CD4-positive, alpha-beta T cell treated with Interferon gamma for 1 hour (primary cell): Measurements from ENCODE around the gene WNT5B.
"Not testable (repeated sequence)": the region's sequence is repeated elsewhere in the genome, so short reads cannot be mapped to it uniquely, and the experiment has no call there.

ENCODE experiments used
- DNase-seq: peaks from one replicate; pipeline ENCODE4 v3.0.0-alpha.2; 2020

The WNT5B gene

DNA sequence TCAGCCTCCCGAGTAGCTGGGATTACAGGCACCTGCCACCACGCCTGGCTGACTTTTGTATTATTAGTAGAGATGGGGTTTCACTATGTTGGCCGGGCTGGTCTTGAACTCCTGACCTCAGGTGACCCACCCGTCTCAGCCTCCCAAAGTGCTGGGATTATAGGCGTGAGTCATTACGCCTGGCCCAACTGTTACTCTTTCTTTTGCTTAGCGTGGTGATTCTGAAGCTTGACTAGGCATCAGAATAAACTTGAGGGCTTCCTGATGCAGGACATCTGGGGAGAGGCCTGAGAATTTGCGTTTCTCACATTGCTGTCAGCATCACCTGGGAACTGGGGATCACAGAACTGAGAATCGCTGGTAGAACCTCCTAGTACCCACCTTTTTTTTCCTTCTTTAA lies 26.3 kb upstream of the WNT5B start:
- not testable (repeated sequence) for DNase-seq

DNA sequence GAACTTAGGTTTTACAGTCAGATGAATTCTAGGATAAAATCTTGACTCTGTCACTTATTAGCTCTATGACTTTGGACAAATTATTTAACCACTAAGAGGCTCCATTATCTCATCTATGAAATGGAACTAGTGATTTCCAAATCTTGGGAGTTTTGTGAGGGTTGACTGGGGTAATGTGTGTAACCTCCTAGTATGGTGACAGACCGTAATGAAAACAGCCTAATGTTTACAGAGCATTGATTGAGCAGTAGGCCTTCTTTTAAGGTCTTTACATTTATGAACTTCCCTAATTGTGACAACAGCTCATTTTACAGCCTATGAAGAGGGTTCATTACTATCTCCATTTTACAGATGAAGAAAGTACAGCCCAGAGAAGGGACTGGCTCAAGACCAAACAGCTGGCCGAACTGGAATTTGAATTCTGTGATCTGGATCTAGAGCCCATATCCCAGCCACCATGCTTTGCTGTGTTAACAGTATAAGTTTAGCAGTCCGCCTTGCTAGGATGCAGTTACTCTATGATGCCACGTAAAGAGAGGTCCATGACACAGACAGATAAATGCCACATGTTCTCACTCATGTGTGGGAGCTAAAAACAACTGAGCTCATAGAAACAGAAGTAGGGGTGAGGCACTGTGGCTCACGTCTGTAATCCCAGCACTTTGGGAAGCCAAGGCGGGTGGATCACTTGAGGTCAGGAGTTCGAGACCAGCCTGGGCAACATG lies 25.6 kb upstream of the WNT5B start:
- no peak for DNase-seq

DNA sequence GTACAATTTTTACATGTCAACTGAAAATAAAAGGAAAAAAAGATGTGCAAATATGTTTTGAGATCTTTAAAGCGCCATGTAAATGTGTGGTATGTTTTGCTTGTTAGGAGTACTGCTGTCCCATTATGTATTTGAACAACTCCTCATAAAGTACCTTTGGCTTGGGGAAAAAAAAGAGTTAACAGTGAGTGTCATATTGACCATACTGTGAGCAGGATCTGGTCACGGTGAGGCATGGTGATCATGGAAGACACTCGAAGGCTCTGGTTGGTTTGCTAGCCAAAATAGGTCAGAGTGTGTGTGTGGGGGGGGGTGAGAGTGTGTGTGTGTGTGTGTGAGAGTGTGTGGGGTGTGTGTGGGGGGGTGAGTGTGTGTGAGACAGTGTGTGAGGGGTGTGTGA lies 24.6 kb upstream of the WNT5B start:
- DNase-seq = no peak

DNA sequence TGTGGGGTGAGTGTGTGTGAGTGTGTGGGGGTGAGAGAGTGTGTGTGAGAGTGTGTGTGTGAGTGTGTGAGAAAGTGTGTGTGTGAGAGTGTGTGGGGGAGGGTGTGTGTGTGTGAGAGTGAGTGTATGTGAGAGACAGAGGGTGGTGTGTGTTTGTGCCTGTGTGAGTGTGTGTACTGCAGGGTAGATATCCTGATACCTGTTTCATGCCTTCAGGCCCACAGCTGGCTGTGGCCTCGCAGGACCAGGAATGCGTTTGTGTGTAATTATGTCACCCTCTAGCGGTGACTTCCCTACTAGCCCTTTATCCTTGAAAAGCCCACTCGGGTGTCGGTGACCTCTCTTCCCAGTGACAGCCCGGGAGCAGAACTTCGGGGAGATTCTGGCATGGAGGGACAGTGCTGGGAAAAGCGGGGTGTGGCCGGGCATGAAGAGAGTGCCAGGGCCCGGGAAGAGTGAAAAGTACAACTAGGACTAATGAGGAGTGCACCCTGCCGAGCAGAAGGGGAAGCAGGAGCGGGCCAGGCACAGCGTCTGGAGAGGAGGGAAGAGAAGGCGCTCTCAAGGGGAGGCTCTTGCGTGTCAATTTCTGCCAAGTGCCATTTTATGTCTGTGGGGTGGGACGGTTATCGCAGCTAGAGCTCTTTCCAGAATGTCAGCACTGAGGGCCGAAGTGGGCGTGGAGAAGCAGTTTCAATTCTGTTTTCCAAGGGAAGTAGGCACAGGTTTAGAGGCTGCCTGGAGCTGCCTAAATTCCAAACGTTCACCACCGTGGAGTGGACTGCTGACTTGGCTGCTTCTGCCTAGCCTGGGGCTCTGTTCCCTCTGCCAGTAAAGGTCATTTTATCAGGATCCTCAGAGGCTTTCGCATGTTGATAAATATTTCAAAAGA lies 23.7 kb upstream of the WNT5B start:
- DNase-seq = peak; percentile 62

DNA sequence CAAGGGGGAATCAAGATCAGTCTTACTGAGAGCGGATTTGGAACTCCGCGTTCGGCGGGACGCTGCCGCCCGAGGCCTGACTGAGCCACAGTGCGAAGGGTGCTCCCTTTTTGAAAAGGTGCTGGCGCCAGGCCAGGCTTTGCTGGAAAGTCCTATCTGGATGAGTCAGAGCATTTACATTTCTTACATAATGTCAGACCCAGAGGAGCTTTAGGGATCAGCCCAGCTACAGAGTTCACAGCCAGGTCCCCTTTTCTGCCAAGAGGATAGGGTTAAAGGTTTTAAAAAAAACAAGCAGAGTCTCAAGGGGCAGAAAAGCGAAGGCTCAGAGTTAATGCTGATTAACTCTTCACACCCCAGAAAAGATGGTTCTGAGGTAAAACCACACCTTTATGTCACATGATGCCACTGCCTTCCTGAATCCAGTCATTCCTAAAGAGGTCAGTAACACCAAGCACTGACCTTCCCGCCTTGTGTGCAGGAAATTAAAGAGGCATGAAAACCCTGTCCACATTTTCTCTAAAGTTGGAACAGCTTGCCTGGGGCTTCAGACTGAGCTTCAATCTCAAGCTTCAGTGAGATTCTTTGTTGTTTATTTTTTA lies 22.9 kb upstream of the WNT5B start:
- peak; percentile 68 for DNase-seq

DNA sequence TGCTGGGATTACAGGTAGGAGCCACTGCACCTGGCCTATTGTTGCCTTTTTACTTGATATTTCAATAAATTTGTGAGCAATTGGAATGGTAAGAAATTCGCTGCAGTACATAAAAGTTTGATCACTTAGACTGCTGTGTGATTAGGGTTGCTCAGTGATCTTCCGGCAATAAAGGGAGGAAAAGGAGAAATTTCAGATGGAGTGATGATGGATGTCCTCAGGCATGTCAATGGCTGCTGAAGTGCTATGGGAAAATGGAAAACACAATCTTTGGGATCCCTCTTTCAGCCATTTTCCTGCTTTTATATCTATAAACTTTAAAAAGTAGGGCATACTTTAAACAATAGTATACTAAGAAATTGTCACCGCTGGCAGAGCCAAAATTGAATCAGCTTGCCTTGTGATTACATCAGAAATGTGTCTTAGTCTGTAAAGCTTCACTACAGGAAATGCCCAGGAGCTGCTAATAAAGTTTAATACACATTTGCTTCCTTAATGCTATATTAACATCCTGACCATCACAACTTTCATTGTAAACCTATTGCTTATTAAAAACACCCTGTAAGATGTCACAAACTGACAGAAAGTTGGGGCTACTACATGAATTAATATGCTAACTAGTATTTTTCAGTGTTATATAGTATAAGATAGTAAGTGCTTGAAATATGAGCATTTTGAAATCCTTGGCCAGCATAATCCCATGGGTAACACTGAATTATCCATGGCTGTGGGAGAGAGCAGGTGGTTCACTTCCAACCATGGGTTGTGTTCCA lies 20.9 kb upstream of the WNT5B start:
- no peak for DNase-seq

DNA sequence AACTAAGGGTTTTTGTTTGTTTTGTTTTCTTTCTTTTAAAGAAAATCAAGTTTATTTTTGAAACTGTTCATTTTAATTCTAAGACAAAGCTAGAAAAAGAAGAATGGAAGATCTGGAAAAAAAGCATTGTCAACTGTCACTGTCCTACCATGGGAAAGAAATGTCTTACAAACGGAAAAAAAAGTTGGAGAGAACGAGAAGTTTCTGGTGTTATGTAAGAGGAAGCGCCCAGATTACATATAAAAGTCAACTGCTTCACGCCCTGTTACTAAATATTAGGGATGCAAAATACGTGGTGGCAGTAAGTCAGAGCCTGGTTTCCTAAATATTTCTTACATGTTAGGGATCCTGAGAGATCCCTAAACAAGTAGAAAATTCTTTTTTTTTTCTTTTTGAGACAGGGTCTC lies 20.3 kb upstream of the WNT5B start:
- no peak for DNase-seq

DNA sequence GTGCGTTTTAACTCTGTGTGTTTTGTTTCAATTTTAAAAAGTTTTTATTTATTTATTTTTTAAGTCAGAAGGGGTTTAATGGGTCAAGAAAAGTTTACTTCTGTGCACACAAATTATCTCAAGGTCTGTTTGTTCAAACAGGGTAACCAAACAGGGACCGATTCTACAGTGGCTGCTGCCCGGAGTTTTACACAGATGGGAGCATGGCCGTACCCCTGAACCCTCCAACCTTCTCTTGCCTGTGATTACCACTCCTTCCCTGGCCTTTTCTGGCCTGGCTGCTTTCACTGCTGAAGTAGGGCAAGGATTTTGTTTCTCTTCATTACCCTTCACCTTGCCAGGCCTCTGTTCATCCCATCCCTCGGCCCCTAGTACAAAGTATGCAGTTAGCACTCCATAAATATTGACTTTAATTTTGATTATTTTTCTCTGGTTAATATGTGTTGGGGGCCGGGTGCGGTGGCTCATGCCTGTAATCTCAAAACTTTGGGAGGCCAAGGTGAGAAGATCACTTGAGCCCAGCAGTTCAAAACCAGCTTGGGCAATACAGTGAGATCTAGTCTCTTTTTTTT lies 18.9 kb upstream of the WNT5B start:
- no peak for DNase-seq

DNA sequence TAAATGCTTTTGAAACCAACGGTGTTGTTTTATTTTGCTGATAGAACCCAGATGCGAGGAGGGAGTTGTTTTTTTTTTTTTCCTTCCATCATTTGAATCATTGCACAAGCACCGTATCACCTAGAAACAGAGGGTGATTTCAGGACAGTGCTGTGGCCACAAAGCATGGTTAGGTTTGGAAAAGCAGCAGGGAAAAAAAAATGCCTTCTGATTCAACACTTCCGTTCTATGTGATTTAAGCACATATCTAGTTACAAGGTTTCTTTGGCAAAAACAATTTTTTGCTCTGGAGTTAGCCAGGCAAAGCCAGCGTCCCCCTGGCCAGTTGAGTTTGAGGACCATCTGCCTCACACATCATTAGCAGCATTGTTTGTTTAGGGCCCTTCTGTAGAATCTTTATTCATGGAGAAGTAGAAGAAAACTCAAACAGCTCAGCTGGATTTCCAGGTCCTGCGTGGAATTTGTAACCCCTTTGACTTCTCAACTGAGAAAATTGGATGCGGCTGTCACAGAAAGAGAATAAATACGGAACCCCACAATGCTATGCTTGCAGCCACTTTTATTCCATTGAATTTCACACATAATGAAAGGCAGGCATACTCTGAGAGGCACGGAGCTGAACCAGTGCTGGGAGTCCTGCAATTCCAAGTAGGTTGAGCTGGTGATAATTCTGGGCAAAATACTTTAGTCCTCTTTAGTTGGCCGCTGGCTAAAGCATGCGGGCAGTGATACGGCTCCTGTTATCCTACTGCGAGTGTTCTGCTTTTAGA lies 17.0 kb upstream of the WNT5B start:
- no peak for DNase-seq

DNA sequence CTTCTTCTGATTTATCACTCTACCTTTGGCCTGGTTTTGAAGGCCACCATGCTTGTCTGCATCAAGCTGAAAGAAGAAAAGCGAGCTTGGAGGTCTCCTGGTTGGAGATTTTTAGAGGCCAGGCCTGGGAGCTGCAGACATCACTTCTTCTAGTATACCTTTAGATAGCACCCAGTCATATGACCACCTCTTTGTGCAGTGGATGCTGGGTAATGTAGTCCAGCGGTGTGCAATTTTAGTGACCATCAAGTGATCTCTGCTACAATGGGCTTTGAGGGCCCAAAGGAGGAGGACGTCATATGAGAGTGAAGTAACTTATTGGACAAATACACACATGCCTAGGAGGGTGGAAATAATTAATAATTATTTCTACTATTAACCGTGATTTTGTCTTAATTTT lies 15.2 kb upstream of the WNT5B start:
- DNase-seq = no peak

DNA sequence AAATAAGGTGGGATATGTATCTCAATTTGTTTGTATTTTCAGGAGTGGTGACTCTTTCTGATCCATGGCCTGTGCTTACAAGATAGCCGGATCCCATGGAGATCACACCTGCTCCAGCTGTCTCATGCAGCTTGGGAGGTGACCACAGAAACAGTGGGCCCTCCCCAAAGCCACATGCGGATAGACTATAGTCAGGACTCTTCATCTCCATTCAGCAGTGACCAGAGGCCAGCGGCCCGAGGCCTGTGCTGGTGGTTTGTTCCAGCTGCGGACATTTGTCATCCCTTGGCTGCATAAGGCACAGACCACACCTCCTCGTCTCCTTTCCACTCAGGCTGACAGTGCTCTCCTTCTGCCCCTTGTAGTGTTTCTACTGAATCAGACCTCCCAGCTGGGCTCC lies 14.7 kb upstream of the WNT5B start:
- DNase-seq = no peak

DNA sequence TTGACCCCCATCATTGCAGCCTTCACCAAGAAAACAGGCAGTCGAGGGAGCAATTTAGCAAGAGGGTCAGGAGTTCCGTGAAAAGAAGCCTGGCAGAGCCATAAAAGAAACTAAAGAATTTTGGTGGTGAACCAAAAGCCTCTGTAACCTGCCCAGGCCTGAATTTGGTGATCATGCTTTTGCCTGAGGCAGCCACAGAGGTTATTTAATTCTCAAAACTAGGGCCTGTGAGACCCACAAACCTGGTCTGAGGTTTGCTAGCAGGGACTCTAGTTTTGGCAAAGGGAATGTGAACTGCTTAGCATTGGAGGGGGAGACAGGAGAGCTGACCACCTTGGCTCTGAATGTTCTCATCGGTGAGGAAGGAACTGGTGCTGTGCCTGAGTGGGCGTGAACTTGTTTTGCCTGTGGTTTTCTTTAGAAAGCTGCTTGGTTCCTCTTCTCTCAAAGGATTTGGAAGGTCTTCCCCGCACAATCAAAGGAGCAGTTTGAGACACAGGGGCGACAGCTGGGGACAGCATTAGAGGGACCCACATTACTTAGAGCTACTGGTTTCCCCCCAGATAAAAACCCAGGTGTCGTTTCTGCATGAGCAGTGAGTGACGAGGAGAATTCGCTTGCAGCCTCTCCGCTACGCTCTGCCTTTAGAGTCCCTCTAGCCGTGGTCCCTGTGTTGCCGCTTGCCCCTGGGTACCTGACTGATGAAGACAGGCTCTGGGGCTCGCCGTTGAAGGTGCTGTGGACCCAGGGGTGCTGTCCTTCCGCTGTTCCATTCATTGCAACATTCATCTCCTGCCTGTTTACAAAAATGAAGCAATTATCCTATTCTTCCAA lies 12.6 kb upstream of the WNT5B start:
- DNase-seq = no peak

DNA sequence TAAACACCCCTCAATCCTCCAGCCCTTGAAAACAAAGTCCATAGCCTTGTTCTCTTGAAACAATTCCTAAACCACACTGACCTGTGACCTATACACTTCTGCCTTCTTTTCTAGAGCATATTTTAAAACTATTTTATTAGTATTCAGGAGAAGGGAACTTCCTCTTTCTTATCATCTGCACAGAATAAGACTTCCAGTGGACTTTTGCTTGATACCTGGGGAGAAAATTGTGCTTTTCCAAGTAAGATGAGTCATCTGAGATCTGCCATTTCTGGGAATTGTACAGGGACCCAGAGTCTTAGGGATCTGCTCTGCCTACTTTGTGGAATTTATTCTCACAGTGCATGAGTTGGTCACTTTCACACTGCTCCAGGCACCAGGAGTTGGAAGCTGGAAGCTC lies 10.5 kb upstream of the WNT5B start:
- DNase-seq = no peak

DNA sequence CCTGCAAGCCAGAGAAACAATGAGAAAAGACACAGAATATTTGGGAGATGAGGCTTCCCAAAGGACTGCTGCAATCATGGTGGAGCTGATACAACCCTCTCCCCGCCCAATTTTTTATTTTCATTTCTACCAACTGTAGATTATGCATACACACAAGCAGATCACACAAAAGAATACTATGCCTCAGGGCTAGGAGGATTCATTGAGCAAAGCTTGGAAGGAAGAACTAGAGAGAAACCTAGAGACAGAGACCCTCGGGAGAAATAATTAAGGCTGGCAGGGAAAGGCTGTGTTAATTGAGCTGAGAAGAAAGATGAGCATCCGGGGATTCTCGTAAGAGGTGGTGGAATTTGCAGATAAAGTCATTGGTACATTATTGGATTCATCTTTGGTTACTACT lies 9.9 kb upstream of the WNT5B start:
- no peak for DNase-seq

DNA sequence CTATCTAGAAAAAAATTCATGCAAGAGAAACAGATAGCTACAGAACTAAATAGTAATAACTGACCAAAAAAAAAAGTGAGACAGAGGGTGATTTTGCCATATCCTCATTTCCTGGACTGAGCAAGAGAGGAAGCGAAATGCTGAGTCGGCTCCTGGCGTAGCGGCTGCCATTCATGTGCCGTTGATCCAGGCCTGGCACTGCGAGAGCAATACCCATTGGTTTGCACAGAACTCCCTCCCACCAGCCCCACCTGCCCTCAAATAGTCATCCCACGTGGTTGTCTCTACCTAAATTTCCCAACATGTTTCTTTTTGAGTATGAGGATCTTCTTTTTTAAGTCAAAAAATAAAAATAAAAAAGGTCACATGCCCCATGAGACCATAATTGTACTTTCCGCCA lies 9.4 kb upstream of the WNT5B start:
- DNase-seq = peak; percentile 47

DNA sequence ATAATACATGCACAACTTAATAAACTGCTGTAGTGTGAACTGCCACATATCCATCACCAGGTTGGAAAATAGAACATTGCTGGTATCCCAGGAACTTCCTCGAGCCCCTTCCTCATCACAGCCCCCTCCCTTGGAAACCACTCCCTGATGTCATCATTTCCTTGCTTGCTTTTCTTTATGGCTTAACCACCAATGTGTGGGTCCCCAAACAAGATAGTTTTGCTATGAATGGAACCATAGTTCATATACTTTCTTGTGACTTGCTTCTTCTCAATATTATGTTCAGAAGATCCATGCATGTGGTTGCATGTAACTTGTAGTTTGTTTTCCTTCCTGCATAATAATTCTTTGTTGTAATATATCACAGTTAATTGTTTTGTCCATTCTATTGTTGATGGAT lies 8.9 kb upstream of the WNT5B start:
- DNase-seq = no peak

DNA sequence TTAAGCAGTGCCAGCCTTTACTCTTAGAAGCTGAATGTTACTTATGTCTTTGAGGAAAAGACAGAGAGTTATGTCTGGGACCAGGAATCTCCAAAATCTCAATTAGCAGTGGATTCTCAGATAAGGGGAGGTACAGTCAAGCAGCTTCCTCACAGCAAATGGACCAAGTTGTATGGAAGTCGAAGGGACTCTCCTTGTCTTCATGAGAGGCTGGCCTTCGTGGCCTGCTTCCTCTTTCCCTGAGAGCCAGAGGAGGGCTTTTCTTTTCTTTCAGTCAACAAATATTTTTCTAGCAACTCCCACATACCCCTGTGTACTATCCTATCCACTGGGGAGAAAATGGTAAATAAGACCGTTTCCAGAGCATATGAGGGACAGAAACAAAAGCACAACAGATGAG lies 6.6 kb upstream of the WNT5B start:
- DNase-seq = no peak

DNA sequence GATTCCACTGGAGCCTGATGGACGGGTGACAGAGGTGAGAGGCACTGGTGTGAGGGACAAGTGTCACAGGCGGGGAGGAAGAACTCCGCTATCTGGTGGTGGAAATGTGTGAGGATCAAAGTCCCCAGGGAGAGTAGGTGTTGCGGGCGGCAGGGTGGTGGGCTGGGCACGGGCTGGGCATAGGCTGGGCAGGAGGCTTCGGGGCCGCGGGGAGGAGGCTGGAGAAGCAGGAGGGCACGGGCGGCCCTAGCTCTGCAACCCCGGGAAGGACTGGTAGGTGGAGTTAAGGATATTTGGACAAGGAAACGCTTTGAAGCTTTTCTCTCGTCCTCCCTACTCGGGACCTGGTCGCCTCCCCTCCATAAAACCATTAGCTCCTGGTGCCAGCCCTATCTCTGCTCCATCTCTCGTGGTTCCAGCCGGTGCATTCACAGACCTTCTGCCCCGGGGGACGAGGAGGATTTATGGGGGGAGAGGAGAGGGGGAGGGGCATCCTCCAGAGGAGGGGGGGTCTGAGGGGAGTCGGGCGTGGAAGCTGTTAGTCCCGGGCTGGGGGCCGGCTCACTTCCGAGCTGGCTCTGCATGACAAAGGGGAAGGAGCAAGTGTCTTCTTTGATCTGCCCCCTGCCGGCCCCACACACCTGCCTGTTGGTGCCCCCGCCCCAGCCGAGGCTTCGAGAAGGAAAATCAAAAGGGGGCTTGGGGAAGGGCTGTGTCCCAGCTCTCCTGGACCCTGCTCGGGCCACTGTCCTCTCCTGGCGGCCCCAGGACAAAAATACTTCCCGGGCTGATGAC lies 504 bp downstream of the WNT5B start:
- peak; percentile 17 for DNase-seq

DNA sequence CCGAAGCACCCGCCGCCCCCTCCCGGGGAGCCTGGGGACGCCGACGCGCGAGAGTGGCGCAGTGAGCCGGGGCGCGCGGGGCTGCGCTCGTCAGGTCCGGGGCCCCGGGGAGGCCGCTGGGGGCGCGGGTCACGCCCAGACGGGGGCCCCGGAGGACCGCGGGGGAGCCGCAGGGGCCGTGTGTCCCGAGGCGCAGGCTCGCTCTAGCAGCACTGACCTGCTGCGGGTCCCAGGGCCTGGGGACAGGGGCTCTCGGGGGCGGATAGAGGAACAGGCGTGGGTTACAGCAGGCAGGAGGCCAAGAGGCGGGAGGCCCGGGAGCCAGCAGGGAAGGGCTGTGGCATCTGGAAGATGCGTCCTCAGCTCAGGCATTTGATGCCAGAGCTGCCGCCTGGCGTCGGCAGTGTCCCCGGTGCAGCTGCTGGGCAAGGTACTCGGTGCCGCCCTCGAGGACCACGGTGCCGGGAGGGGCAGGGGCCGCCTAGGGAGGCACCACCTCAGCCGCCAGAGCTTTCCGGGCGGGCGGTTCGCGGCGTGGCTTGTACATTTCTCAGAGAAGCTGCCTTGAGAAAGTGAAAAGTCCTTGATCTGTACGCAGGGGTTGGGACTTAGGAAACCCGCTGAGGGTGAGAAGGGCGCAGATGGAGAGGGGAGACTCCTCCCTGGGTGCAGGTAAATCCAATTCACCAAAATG lies 1.2 kb downstream of the WNT5B start:
- DNase-seq = no peak
